Right lobe of liver (tissue), 4 donors: ENCODE data around the gene OR4A15.

ENCODE experiments used
- CTCF ChIP-seq, 4 donors: fragments of 200-600 bp in 3 of 4; fragments of 450-650 bp in 1 of 4; IDR thresholded peaks; one replicate each; pipeline versions ENCODE4 v1.5.1 to v1.8.0; 2016 to 2022; ENCODE audit warnings: antibody characterized with exemption in 4 of 4, mild to moderate bottlenecking in 2 of 4
- POLR2A ChIP-seq: fragments of 450-650 bp; IDR thresholded peaks from one replicate; pipeline ENCODE4 v1.6.1; 2017; ENCODE audit warnings: antibody characterized with exemption, mild to moderate bottlenecking
- donor health status: DM: no; HTN: no; CAD: no.
- donor health status: DM: no; HTN: no; CAD: no.
- donor health status: DM: no; HTN: yes; CAD: no.

GRCh38 chr11:55349032-55349431, 18.7 kb upstream of the OR4A15 start:
- no peak for TF ChIP-seq CTCF (IDR thresholded peaks at IDR 0.05)
- no peak for TF ChIP-seq POLR2A
